ENCODE results near the gene UCKL1.
A peak's percentile ranks its signal among the peaks of the same experiment; 100 is the strongest.

The UCKL1 gene

DNA sequence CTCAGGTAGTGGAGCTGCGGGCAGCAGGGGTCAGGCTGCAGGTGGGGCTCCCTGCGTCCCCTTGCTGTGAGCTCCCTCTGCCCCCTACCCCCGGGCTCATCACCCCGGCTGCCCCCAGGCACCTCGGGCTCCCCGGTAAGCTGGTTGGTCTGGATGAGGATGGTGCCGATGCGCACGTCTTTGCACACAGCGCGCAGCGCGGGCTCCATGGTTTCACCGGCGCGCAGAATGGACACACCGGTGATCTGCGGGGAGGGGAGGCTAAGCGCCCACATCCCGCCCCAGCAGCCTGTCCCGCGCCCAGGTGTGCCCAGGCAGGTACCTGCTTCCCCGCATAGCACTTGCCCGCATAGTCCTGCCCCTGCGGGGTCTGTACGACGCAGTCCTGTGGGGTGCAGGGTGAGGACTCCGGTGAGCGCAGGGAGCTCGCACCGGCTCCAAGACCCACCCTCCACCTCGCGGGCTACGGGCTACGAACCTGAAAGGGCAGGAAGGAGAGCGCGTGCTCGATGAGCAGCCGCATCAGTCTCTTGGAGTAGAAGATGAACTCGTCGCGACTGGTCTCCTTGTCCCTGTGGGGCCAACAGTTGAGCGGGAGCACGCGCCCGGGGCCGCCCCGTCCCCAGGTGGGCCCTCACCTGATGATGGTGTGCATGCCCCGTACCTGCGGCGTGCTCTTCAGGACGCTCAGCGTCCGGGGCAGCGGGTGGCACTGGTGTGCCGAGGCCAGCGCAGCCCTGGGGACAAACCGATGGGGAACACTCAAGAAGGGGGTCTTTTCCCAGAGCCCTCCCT is 15.5 kb downstream of the UCKL1 start:
- no peak for DNase-seq (ENCODE audit: low read depth)
- TF ChIP-seq, protein P1, sequence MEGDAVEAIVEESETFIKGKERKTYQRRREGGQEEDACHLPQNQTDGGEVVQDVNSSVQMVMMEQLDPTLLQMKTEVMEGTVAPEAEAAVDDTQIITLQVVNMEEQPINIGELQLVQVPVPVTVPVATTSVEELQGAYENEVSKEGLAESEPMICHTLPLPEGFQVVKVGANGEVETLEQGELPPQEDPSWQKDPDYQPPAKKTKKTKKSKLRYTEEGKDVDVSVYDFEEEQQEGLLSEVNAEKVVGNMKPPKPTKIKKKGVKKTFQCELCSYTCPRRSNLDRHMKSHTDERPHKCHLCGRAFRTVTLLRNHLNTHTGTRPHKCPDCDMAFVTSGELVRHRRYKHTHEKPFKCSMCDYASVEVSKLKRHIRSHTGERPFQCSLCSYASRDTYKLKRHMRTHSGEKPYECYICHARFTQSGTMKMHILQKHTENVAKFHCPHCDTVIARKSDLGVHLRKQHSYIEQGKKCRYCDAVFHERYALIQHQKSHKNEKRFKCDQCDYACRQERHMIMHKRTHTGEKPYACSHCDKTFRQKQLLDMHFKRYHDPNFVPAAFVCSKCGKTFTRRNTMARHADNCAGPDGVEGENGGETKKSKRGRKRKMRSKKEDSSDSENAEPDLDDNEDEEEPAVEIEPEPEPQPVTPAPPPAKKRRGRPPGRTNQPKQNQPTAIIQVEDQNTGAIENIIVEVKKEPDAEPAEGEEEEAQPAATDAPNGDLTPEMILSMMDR (IDR thresholded peaks at IDR 0.05; ENCODE audit: insufficient read depth, low read depth, low read length, missing control alignments): no peak
- H3K4me3 ChIP-seq (ENCODE audit: low read length): no peak overlapping the region

DNA sequence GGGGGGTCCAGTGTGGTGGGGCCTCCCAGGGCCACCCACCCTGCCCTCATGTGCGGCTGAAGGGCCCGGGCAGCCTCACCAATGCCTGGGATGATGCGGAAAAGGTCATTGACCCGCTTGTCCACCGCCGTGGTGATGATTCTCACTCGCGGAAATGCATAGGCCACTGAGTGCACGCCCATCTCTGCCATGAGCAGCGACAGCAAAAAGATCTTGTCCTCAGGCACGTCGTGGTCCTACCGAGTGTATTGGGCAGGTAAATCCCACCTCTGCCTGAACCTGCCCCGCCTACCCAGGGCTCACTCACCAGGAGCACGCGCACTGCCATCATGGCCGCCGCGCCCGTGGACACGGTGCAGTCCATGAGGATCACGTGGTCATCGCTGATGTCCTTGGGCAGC is 16.1 kb downstream of the UCKL1 start:
- TF ChIP-seq, protein P1 (IDR thresholded peaks at IDR 0.05; ENCODE audit: insufficient read depth, low read depth, low read length, missing control alignments): no peak
- H3K4me3 ChIP-seq (ENCODE audit: low read length): no peak overlapping the region
- DNase-seq (ENCODE audit: low read depth): no peak

DNA sequence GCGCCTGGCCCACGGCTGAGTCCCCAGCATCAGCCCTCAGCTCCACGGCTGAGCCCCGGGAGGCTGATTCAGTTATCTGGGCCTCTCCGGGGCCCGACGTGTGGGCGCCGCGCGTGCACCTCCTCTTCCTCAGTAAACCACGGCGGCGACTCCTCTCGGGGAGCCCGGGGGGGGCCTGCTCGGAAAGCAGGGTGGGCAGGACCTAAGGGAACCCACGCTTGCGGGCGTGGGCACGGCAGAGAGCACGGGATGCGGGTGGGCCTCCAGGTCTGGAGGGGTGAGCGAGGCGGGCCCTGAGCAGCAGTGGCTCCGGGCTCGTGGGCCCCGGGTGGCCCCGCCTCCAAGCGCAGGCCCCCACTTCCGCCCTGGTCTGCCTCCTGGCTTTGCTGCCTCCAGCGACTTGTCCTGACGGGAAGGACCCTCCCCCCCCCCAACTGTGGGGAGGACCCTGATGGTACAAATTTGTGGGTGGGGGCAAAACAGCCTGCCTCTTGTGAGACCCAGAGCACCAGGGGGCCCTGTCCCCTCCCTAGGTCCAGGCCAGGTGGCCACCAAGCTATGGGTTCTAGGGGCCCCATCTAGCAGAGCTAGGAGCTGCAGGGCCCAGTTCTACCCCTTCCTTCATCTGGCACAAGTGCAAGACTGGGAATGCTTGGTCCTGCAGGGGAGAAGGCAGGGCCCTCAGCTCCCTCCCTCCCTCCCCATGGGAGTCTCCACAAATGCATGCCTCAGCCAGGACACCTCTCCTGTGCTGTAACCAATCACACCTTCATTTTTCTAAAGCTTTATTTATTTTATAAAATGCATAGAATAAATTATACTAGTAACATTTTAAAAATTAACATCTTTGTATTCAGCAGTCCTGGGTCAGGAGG is 16.9 kb downstream of the UCKL1 start:
- TF ChIP-seq, protein P1 (IDR thresholded peaks at IDR 0.05; ENCODE audit: insufficient read depth, low read depth, low read length, missing control alignments): no peak
- no peak overlapping the region for H3K4me3 ChIP-seq (ENCODE audit: low read length)
- DNase-seq (ENCODE audit: low read depth): no peak

DNA sequence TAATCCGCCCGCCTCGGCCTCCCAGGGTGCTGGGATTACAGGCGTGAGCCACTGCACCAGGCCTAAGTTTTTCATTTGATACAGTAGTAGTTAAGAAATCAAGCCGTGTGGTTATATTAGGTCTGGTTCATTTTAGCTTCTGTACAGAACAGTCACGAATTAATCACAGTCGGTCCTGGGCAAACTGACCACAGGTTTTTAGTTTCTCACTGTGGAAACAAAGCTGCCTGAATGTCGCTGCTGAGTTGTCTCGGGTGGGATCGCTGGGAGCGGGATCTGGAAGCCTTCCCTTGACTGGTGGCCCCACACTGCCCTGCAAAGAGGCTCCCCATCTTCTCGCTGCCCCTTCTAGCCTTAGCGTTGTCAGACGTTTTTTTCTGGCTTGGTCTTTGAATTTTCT is 18.6 kb downstream of the UCKL1 start:
- TF ChIP-seq, protein P1 (IDR thresholded peaks at IDR 0.05; ENCODE audit: insufficient read depth, low read depth, low read length, missing control alignments): no peak
- H3K4me3 ChIP-seq (ENCODE audit: low read length): no peak overlapping the region
- no peak for DNase-seq (ENCODE audit: low read depth)

DNA sequence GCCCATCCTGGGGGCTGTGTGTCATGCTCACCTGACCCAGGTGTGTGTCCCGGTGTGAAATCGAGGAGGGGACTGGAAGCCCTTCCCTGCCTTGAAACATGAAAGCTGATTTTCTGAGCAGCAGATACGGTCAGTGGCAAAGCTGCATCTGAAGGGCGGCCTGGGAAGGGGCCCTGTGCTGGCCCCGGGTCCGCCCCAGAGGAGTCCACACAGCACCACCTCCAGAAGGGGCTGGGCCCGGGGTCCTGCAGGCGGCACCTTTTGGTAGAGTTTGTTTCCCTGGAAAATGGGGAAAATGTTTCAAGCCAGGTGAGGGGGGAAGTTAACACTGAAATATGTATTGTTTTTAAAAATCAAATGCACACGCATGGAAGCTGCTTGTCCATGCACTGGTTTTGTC is 20.8 kb downstream of the UCKL1 start:
- no peak for DNase-seq (ENCODE audit: low read depth)
- no peak overlapping the region for H3K4me3 ChIP-seq (ENCODE audit: low read length)
- TF ChIP-seq, protein P1 (IDR thresholded peaks at IDR 0.05; ENCODE audit: insufficient read depth, low read depth, low read length, missing control alignments): no peak

DNA sequence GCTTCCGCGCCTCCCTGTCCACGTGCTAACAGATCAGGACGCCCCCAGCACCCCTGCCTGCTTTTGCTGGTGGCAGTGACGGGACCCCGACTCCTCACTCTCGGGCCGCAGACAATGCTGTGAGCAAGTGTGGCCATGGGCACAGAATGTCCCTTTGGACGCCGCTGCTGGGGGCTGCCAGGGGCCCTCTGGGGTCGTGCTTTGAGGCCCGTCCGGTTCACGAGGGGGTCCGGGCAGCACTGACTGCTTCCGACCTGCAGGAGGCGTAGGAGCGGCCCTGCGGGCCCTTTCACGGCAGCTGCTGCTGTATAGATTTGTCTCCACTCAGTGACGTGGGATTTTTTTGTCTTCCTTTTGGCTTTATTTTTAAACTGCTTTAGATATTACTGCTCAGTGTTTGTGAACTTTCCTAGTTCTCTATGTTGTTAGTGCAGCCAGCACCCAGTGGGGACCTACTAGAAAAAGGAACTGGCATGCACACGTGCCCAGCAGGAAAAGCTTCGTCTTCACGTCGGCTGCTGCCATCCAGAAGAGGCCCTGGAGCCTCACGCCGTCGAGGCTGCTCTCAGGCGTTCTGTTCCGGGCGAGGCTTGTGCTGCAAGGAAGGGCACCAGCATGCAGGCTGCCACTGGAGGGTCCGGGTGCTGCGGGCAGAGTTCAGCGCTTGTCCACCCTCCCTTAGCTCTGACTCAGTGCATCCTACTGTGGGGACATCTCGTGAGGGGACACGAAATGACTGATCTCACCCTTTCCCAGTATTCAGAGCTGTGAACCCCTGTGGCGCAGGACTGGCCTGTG is 21.7 kb downstream of the UCKL1 start:
- DNase-seq (ENCODE audit: low read depth): no peak
- TF ChIP-seq, protein P1 (IDR thresholded peaks at IDR 0.05; ENCODE audit: insufficient read depth, low read depth, low read length, missing control alignments): peak; percentile 37
- H3K4me3 ChIP-seq (ENCODE audit: low read length): no peak overlapping the region

All from epithelial cell of esophagus (primary cell).